Measurements from ENCODE around the gene FBXL4.

FBXL4 gene

DNA sequence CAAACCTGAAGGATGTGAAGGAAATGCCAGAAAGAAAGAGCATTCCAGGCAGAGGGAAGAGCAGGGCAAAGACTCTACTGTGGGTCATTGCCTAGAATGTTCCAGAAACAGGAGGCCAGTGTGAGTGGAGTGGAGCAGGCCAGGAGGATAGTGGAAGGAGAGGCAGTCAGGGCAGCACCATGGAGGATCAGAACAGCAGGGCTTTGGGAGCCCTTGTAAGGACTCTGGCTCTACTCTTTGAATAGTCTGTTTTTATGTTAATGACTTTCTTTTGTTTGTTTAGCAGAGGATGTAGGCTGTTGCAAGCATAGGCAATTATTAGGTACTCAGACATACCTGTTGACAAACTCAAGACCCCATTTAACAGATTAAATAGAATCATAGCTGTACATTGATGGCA, 23.6 kb upstream of the FBXL4 start:
- TF ChIP-seq TAF1 (IDR thresholded peaks at IDR 0.05; ENCODE audit: low read depth): no peak

DNA sequence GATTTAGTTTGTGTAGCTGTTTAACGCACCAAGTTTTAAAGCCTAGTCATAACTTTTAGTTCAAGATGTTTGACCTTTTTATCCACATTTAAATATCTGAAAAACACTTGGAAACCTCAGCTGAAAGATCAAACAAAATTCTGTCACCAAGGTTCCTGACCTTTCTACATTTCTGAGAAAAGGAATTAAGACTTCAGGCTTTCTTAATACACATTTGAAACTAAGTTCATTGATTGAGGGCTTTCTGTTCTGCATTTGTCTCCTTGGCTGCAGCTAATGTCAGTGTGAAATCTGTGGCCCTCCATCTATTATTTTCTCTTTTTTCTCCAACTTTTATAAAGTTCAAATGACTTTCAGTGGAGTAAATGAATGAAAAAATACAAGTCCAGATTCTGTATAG, 22.7 kb upstream of the FBXL4 start:
- no peak for TF ChIP-seq CREB1 (IDR thresholded peaks at IDR 0.05; ENCODE audit: low read depth)
- TF ChIP-seq, protein P1, sequence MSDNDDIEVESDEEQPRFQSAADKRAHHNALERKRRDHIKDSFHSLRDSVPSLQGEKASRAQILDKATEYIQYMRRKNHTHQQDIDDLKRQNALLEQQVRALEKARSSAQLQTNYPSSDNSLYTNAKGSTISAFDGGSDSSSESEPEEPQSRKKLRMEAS (IDR thresholded peaks at IDR 0.05): no peak
- TF ChIP-seq EGR1 (IDR thresholded peaks at IDR 0.05): no peak
- TF ChIP-seq, protein P2, sequence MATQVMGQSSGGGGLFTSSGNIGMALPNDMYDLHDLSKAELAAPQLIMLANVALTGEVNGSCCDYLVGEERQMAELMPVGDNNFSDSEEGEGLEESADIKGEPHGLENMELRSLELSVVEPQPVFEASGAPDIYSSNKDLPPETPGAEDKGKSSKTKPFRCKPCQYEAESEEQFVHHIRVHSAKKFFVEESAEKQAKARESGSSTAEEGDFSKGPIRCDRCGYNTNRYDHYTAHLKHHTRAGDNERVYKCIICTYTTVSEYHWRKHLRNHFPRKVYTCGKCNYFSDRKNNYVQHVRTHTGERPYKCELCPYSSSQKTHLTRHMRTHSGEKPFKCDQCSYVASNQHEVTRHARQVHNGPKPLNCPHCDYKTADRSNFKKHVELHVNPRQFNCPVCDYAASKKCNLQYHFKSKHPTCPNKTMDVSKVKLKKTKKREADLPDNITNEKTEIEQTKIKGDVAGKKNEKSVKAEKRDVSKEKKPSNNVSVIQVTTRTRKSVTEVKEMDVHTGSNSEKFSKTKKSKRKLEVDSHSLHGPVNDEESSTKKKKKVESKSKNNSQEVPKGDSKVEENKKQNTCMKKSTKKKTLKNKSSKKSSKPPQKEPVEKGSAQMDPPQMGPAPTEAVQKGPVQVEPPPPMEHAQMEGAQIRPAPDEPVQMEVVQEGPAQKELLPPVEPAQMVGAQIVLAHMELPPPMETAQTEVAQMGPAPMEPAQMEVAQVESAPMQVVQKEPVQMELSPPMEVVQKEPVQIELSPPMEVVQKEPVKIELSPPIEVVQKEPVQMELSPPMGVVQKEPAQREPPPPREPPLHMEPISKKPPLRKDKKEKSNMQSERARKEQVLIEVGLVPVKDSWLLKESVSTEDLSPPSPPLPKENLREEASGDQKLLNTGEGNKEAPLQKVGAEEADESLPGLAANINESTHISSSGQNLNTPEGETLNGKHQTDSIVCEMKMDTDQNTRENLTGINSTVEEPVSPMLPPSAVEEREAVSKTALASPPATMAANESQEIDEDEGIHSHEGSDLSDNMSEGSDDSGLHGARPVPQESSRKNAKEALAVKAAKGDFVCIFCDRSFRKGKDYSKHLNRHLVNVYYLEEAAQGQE (IDR thresholded peaks at IDR 0.05; ENCODE audit: low read depth): no peak
- TF ChIP-seq NFIC (IDR thresholded peaks at IDR 0.05): no peak
- TF ChIP-seq TCF12 (IDR thresholded peaks at IDR 0.05; ENCODE audit: low read depth): no peak
- no peak for TF ChIP-seq FOXM1 (IDR thresholded peaks at IDR 0.05; ENCODE audit: borderline replicate concordance, low read depth)
- TF ChIP-seq EP300 (IDR thresholded peaks at IDR 0.05; ENCODE audit: borderline replicate concordance): no peak
- TF ChIP-seq CEBPB (IDR thresholded peaks at IDR 0.05): no peak
- TF ChIP-seq TAF1 (IDR thresholded peaks at IDR 0.05; ENCODE audit: low read depth): no peak
- TF ChIP-seq TEAD4 (IDR thresholded peaks at IDR 0.05): no peak
- TF ChIP-seq, protein P3, sequence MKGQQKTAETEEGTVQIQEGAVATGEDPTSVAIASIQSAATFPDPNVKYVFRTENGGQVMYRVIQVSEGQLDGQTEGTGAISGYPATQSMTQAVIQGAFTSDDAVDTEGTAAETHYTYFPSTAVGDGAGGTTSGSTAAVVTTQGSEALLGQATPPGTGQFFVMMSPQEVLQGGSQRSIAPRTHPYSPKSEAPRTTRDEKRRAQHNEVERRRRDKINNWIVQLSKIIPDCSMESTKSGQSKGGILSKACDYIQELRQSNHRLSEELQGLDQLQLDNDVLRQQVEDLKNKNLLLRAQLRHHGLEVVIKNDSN (IDR thresholded peaks at IDR 0.05): no peak
- no peak for TF ChIP-seq RAD21 (IDR thresholded peaks at IDR 0.05; ENCODE audit: low read depth)
- no peak for TF ChIP-seq YY1 (IDR thresholded peaks at IDR 0.05; ENCODE audit: low read depth)
- TF ChIP-seq ZBTB7A (IDR thresholded peaks at IDR 0.05; ENCODE audit: low read depth): no peak

DNA sequence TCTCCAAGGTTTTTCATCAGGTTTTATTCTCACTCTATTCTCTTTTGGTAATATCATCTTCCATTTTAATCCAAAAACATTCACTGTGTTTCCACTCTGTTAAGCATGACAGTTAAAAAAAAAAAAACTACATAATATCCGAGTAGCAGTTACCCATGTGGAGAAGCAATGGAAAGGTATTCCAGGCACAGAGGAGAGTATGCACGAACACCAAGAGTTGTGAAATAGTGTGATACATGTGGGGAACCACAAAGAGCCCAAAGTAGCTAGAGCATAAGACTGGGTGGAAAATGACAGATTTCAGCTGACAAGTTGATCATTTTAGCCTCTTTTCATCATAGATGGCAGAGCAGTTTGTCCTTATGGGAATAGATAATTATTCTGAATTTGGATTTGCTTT, 19.9 kb upstream of the FBXL4 start:
- TF ChIP-seq, protein P1 (IDR thresholded peaks at IDR 0.05): no peak
- TF ChIP-seq TCF12 (IDR thresholded peaks at IDR 0.05; ENCODE audit: low read depth) (no peak), NFIC (IDR thresholded peaks at IDR 0.05) (no peak), FOXM1 (IDR thresholded peaks at IDR 0.05; ENCODE audit: borderline replicate concordance, low read depth) (no peak), TAF1 (IDR thresholded peaks at IDR 0.05; ENCODE audit: low read depth) (no peak), ZBTB7A (IDR thresholded peaks at IDR 0.05; ENCODE audit: low read depth) (no peak)

DNA sequence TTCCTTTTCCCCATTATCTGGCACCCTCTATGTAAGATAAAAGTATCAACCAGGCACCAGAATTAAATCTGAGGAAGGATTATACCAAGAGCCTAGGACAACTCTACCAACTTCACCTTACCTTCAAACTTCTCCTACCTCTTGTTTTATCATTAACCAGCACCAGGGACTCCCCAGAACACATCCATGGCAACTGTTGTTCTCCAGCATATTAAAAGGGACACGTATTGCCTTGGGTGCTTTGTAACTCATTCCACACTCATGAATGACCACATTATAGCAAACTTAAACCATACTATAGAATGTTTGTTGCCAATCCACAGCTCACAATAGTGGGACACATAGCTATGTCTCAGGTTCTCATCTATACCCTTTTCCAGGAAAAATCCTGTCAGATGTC, 11.9 kb upstream of the FBXL4 start:
- TF ChIP-seq RAD21 (IDR thresholded peaks at IDR 0.05; ENCODE audit: low read depth) (no peak), TAF1 (IDR thresholded peaks at IDR 0.05; ENCODE audit: low read depth) (no peak), CEBPB (IDR thresholded peaks at IDR 0.05) (no peak)

DNA sequence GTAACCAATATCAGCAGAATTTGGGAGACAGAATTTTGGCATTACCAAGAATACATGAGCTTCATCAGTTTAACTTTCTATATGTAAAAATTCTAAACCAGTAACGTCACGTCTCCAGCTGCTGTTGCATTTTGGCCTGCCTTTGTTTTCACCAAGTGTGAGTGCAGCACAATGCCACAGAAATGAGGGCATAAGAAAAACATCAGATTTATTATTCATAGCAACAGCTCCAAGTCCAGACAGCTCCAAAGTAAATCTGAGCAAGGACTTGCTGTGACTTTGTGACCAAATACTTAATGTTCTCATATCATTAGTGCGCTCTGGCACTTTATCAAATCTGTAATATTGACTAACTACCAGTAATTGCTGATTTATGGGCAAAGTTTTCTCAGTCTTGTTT, 11.0 kb upstream of the FBXL4 start:
- TF ChIP-seq EGR1 (IDR thresholded peaks at IDR 0.05): no peak
- TF ChIP-seq RAD21 (IDR thresholded peaks at IDR 0.05; ENCODE audit: low read depth): no peak
- no peak for TF ChIP-seq NFIC (IDR thresholded peaks at IDR 0.05)
- TF ChIP-seq, protein P1 (IDR thresholded peaks at IDR 0.05): no peak
- TF ChIP-seq, protein P2 (IDR thresholded peaks at IDR 0.05; ENCODE audit: low read depth): no peak
- TF ChIP-seq, protein P3 (IDR thresholded peaks at IDR 0.05): no peak
- TF ChIP-seq YY1 (IDR thresholded peaks at IDR 0.05; ENCODE audit: low read depth): no peak
- no peak for TF ChIP-seq FOXM1 (IDR thresholded peaks at IDR 0.05; ENCODE audit: borderline replicate concordance, low read depth)
- no peak for TF ChIP-seq TCF12 (IDR thresholded peaks at IDR 0.05; ENCODE audit: low read depth)
- no peak for TF ChIP-seq EP300 (IDR thresholded peaks at IDR 0.05; ENCODE audit: borderline replicate concordance)
- no peak for TF ChIP-seq TEAD4 (IDR thresholded peaks at IDR 0.05)
- TF ChIP-seq CEBPB (IDR thresholded peaks at IDR 0.05): no peak
- TF ChIP-seq CREB1 (IDR thresholded peaks at IDR 0.05; ENCODE audit: low read depth): no peak
- no peak for TF ChIP-seq ZBTB7A (IDR thresholded peaks at IDR 0.05; ENCODE audit: low read depth)
- TF ChIP-seq TAF1 (IDR thresholded peaks at IDR 0.05; ENCODE audit: low read depth): no peak

DNA sequence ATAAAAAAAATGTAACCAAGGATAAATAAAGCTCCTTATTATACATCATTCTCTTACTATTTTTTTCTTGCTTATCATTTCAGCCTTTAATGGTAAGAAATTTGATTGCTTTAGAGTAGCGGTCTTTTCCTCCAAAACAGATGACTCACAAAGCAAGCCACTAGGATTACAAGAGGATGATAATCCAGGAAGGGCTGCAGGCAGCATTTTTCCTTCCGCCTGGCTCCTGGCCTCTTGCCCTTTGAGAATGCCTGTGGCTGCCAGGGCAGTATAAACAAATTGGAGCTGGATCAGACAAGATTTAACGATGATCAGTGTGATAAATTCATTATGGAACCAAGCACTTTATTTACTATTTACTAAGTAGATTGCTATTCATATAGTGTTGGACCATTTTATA, 9.7 kb upstream of the FBXL4 start:
- TF ChIP-seq NFIC (IDR thresholded peaks at IDR 0.05) (no peak), EGR1 (IDR thresholded peaks at IDR 0.05) (no peak), TCF12 (IDR thresholded peaks at IDR 0.05; ENCODE audit: low read depth) (no peak), RAD21 (IDR thresholded peaks at IDR 0.05; ENCODE audit: low read depth) (no peak), TAF1 (IDR thresholded peaks at IDR 0.05; ENCODE audit: low read depth) (no peak), CREB1 (IDR thresholded peaks at IDR 0.05; ENCODE audit: low read depth) (no peak), ZBTB7A (IDR thresholded peaks at IDR 0.05; ENCODE audit: low read depth) (no peak), FOXM1 (IDR thresholded peaks at IDR 0.05; ENCODE audit: borderline replicate concordance, low read depth) (no peak), TEAD4 (IDR thresholded peaks at IDR 0.05) (no peak), EP300 (IDR thresholded peaks at IDR 0.05; ENCODE audit: borderline replicate concordance) (no peak), CEBPB (IDR thresholded peaks at IDR 0.05) (no peak)
- TF ChIP-seq, protein P3 (IDR thresholded peaks at IDR 0.05): no peak
- TF ChIP-seq, protein P1 (IDR thresholded peaks at IDR 0.05): no peak
- TF ChIP-seq, protein P2 (IDR thresholded peaks at IDR 0.05; ENCODE audit: low read depth): no peak

Measured in Ishikawa (cell line).